Prostate gland (tissue), 2 donors: ENCODE measurements around the gene DENND2A.

ENCODE experiments used
- CTCF ChIP-seq, 4 experiments: fragments of 200-600 bp in 2 of 4; fragments of 450-650 bp in 2 of 4; sonication (generic) in 2 of 4; IDR thresholded peaks; 1 replicate in 3 of 4; 2 replicates in 1 of 4; pipeline ENCODE4 v1.5.1; 2016 to 2019; ENCODE audit warnings: antibody characterized with exemption in 4 of 4, mild to moderate bottlenecking in 2 of 4, moderate library complexity in 2 of 4
- POLR2A ChIP-seq: fragments of 450-650 bp; IDR thresholded peaks from one replicate; pipeline ENCODE4 v1.6.1; 2016; ENCODE audit warnings: antibody characterized with exemption, mild to moderate bottlenecking

- no peak for TF ChIP-seq POLR2A
- no peak for TF ChIP-seq CTCF (IDR thresholded peaks at IDR 0.05)
Observed at GRCh38 chr7:140576589-140576988, 64.0 kb downstream of the DENND2A start.
